HEK293 (cell line): ENCODE measurements around the gene MYOG.

Experiments used
- EGR2 ChIP-seq: fragments of 450-650 bp; formaldehyde crosslinking; IDR thresholded peaks from 2 replicates; pipeline ENCODE4 v1.5.1; 2016; ENCODE audit warnings: low read depth, missing biosample characterization, missing genetic modification characterization
- TRIM28 ChIP-seq: IDR thresholded peaks from 2 replicates; pipeline ENCODE4 v1.6.1; 2011; ENCODE audit warnings: low read length, control low read depth, borderline replicate concordance
- ZNF274 ChIP-seq, 2 experiments: fragments of 200-500 bp in 1 of 2; fragments of 450-650 bp in 1 of 2; sonication (Bioruptor generic) in 1 of 2; formaldehyde crosslinking in 1 of 2; IDR thresholded peaks; 2 replicates each; pipeline versions ENCODE4 v1.5.1 to v1.6.1; 2014 to 2016; ENCODE audit warnings: borderline replicate concordance in 1 of 2, inconsistent platforms in 1 of 2, low read length in 1 of 2, missing biosample characterization in 1 of 2, missing genetic modification characterization in 1 of 2
- ZNF354C ChIP-seq: fragments of 450-650 bp; formaldehyde crosslinking; IDR thresholded peaks from 2 replicates; pipeline ENCODE4 v1.5.1; 2016; ENCODE audit warnings: missing biosample characterization, missing genetic modification characterization, low read depth, borderline replicate concordance
- TF ChIP-seq, protein P1 (sequence below): fragments of 450-650 bp; formaldehyde crosslinking; IDR thresholded peaks from 2 replicates; pipeline ENCODE4 v1.5.1; 2016; ENCODE audit warnings: missing biosample characterization, missing genetic modification characterization
- TF ChIP-seq, protein P2 (sequence below): fragments of 450-650 bp; formaldehyde crosslinking; IDR thresholded peaks from 2 replicates; pipeline ENCODE4 v1.5.1; 2017; ENCODE audit warnings: missing biosample characterization, missing genetic modification characterization
- TF ChIP-seq, protein P3 (sequence below): fragments of 450-650 bp; formaldehyde crosslinking; IDR thresholded peaks from 2 replicates; pipeline ENCODE4 v1.5.1; 2016; ENCODE audit warnings: missing biosample characterization, missing genetic modification characterization

DNA sequence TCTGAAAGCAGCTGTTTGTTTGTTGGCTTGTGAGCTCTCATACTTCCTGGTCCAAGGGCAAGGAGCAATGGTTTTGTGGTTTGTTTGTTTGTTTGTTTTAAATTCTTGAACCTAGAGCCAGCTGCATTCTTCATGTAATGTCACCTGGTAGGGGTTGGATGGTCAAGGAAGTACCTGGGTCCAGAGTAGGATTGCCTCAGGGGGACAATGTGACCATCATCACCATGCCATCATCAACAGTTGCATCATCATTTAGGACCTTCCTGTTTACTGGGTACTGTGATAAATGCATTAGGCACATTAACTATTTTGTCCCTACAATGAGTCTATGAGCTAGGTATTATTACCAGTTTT lies 14.7 kb upstream of the MYOG start:
- TF ChIP-seq ZNF274 (IDR thresholded peaks at IDR 0.05; ENCODE audit: low read length) = no peak
- no peak for TF ChIP-seq ZNF274 (tag by site-specific recombination; IDR thresholded peaks at IDR 0.05; ENCODE audit: borderline replicate concordance)
- no peak for TF ChIP-seq EGR2
- TF ChIP-seq, protein P1, sequence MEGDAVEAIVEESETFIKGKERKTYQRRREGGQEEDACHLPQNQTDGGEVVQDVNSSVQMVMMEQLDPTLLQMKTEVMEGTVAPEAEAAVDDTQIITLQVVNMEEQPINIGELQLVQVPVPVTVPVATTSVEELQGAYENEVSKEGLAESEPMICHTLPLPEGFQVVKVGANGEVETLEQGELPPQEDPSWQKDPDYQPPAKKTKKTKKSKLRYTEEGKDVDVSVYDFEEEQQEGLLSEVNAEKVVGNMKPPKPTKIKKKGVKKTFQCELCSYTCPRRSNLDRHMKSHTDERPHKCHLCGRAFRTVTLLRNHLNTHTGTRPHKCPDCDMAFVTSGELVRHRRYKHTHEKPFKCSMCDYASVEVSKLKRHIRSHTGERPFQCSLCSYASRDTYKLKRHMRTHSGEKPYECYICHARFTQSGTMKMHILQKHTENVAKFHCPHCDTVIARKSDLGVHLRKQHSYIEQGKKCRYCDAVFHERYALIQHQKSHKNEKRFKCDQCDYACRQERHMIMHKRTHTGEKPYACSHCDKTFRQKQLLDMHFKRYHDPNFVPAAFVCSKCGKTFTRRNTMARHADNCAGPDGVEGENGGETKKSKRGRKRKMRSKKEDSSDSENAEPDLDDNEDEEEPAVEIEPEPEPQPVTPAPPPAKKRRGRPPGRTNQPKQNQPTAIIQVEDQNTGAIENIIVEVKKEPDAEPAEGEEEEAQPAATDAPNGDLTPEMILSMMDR (tag by site-specific recombination) = no peak
- TF ChIP-seq, protein P2, sequence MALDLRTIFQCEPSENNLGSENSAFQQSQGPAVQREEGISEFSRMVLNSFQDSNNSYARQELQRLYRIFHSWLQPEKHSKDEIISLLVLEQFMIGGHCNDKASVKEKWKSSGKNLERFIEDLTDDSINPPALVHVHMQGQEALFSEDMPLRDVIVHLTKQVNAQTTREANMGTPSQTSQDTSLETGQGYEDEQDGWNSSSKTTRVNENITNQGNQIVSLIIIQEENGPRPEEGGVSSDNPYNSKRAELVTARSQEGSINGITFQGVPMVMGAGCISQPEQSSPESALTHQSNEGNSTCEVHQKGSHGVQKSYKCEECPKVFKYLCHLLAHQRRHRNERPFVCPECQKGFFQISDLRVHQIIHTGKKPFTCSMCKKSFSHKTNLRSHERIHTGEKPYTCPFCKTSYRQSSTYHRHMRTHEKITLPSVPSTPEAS (tag by site-specific recombination) = no peak
- TF ChIP-seq TRIM28 = no peak
- TF ChIP-seq, protein P3, sequence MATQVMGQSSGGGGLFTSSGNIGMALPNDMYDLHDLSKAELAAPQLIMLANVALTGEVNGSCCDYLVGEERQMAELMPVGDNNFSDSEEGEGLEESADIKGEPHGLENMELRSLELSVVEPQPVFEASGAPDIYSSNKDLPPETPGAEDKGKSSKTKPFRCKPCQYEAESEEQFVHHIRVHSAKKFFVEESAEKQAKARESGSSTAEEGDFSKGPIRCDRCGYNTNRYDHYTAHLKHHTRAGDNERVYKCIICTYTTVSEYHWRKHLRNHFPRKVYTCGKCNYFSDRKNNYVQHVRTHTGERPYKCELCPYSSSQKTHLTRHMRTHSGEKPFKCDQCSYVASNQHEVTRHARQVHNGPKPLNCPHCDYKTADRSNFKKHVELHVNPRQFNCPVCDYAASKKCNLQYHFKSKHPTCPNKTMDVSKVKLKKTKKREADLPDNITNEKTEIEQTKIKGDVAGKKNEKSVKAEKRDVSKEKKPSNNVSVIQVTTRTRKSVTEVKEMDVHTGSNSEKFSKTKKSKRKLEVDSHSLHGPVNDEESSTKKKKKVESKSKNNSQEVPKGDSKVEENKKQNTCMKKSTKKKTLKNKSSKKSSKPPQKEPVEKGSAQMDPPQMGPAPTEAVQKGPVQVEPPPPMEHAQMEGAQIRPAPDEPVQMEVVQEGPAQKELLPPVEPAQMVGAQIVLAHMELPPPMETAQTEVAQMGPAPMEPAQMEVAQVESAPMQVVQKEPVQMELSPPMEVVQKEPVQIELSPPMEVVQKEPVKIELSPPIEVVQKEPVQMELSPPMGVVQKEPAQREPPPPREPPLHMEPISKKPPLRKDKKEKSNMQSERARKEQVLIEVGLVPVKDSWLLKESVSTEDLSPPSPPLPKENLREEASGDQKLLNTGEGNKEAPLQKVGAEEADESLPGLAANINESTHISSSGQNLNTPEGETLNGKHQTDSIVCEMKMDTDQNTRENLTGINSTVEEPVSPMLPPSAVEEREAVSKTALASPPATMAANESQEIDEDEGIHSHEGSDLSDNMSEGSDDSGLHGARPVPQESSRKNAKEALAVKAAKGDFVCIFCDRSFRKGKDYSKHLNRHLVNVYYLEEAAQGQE (tag by site-specific recombination) = no peak
- no peak for TF ChIP-seq ZNF354C
